GM12878 (cell line): Measurements from ENCODE around the gene HHIP.

ENCODE experiments used
- CBFB ChIP-seq: IDR thresholded peaks from 2 replicates; pipeline ENCODE4 v1.6.1; 2016; ENCODE audit warnings: antibody characterized with exemption, low read depth
- CHD4 ChIP-seq: fragments of 200-600 bp; sonication (generic); IDR thresholded peaks from 2 replicates; pipeline ENCODE4 v1.6.1; 2016; ENCODE audit warnings: mild to moderate bottlenecking
- CTCF ChIP-seq, 3 experiments: IDR thresholded peaks in 2 of 3; conservative IDR thresholded peaks in 1 of 3; 2 replicates each; pipeline ENCODE4 v1.5.1; 2011; ENCODE audit warnings: low read depth in 3 of 3, low read length in 3 of 3, mild to moderate bottlenecking in 3 of 3, control low read depth in 2 of 3, moderate library complexity in 2 of 3, inconsistent platforms in 1 of 3, mixed read lengths in 1 of 3; ENCODE audit not compliant: control insufficient read depth in 2 of 3, insufficient read depth in 1 of 3; ENCODE audit errors: extremely low read depth in 1 of 3
- EP300 ChIP-seq, 2 experiments: fragments of 150-350 bp in 1 of 2; IDR thresholded peaks; 2 replicates each; pipeline ENCODE4 v1.6.1; 2011 to 2012; ENCODE audit warnings: low read depth in 2 of 2, low read length in 2 of 2, borderline replicate concordance in 1 of 2, improper control_type of control experiment in 1 of 2, inconsistent platforms in 1 of 2; ENCODE audit not compliant: control insufficient read depth in 1 of 2
- HDAC2 ChIP-seq: fragments of 200-600 bp; sonication (generic); IDR thresholded peaks from 2 replicates; pipeline ENCODE4 v1.6.1; 2017
- MEF2A ChIP-seq: IDR thresholded peaks from 2 replicates; pipeline ENCODE4 v1.6.1; 2011; ENCODE audit warnings: low read depth, mild to moderate bottlenecking, low read length, moderate library complexity; ENCODE audit not compliant: insufficient read depth
- NFIC ChIP-seq: IDR thresholded peaks from 2 replicates; pipeline ENCODE4 v1.6.1; 2012; ENCODE audit warnings: low read depth, mild to moderate bottlenecking, inconsistent platforms, low read length, moderate library complexity
- NFYB ChIP-seq: IDR thresholded peaks from 2 replicates; pipeline ENCODE4 v1.6.1; 2011; ENCODE audit warnings: low read depth, mild to moderate bottlenecking, low read length, improper control_type of control experiment, moderate library complexity; ENCODE audit not compliant: insufficient read depth
- POLR2A ChIP-seq: IDR thresholded peaks from 2 replicates; pipeline ENCODE4 v1.6.1; 2011; ENCODE audit warnings: low read depth, mild to moderate bottlenecking, low read length
- RCOR1 ChIP-seq: conservative IDR thresholded peaks from 2 replicates; pipeline ENCODE4 v1.6.1; 2012; ENCODE audit warnings: low read depth, low read length, improper control_type of control experiment
- SIX5 ChIP-seq: IDR thresholded peaks from 2 replicates; pipeline ENCODE4 v1.6.1; 2011; ENCODE audit warnings: mild to moderate bottlenecking, low read depth, low read length, moderate library complexity; ENCODE audit not compliant: severe bottlenecking
- SMC3 ChIP-seq: IDR thresholded peaks from 2 replicates; pipeline ENCODE4 v1.6.1; 2011; ENCODE audit warnings: low read length, improper control_type of control experiment, borderline replicate concordance
- STAT1 ChIP-seq: fragments of 450-650 bp; conservative IDR thresholded peaks from 2 replicates; pipeline ENCODE4 v1.6.1; 2014; ENCODE audit warnings: antibody characterized with exemption, mild to moderate bottlenecking
- ZNF24 ChIP-seq: fragments of 450-650 bp; IDR thresholded peaks from 2 replicates; pipeline ENCODE4 v1.6.1; 2017; ENCODE audit warnings: antibody characterized with exemption, mild to moderate bottlenecking

- TF ChIP-seq CBFB (no peak), ZNF24 (no peak), SMC3 (no peak), POLR2A (no peak), CTCF (IDR thresholded peaks at IDR 0.05 in 2 of 3, conservative IDR thresholded peaks at IDR 0.05 in 1 of 3; ENCODE audit: control insufficient read depth in 2 of 3, extremely low read depth in 1 of 3, insufficient read depth in 1 of 3, low read depth in 3 of 3, low read length in 3 of 3) (no peak), CHD4 (no peak), HDAC2 (no peak), EP300 (IDR thresholded peaks at IDR 0.05; ENCODE audit: borderline replicate concordance in 1 of 2, control insufficient read depth in 1 of 2, low read depth in 2 of 2, low read length in 2 of 2) (no peak), MEF2A (no peak), NFIC (no peak), NFYB (no peak), SIX5 (no peak), STAT1 (no peak), RCOR1 (no peak)
Measured at GRCh38 chr4:144687466-144687865, 41.5 kb downstream of the HHIP start.
